GM19328 (cell line): Measurements from ENCODE around the gene LIMA1.
"Not testable (repeated sequence)": the region's sequence is repeated elsewhere in the genome, so short reads cannot be mapped to it uniquely, and the experiment has no call there.

Source experiments
- ATAC-seq: cut with Tn5 transposase; IDR thresholded peaks from one replicate; pipeline ENCODE4 v1.9.1; 2021; ENCODE audit warnings: mild to moderate bottlenecking, moderate library complexity; ENCODE audit not compliant: unreplicated experiment

The LIMA1 gene

DNA sequence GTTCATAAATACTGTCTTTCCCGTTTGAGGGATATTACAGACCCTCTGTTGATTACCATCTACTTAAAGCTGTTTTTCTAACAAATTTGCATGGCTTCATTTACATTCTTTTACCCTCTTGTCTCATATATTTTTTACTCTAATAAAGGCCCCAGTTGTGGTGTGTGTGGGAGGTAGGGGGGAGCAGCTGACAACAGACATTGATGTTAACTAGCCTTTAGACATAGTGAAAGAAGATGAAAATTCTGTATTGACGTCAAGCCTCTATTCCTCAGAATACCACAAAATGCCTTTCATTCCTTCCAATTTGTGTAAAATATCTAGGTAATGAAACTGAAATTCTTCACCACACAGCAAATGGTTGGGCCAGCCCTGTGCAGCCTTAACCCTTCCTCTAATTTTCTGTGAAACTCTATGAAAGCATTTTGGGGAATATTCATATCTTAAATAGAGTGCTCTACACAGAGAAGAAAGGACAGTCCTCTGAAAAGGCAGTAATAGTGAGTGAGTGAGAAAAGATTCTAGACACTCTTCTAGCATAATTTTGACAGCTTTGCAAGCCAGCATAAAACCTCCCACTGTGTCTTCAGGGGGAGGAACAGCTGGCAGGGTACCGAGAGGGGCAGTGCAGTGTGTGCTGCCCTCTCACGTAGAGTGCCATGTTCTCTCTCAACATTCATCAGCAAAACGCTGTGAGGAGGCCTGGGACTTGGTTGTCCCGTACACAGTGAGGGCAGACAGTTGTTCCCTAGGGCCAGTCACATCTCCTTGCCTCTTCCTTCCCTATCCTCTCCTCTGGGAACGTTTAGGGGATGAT lies 96.0 kb downstream of the LIMA1 start:
- ATAC-seq: no peak

DNA sequence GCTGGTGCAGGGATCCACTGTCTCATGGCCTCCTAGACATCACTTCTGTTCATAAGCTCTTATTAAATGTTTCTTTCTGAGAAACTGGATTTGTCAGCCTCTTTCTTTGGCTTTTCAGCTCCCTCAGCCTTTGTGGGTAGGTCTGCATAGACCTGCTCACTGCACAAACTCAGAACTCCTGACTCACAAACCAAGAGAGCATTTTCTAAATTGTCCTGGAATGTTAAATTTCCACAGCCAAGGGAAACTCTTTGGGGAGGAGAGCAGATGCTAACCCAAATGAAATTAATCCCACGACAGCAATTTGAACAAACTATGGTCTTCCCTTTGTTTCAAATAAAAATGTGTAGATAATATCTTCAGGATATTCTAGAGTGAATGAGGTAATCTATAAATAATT lies 96.6 kb downstream of the LIMA1 start:
- no peak for ATAC-seq

DNA sequence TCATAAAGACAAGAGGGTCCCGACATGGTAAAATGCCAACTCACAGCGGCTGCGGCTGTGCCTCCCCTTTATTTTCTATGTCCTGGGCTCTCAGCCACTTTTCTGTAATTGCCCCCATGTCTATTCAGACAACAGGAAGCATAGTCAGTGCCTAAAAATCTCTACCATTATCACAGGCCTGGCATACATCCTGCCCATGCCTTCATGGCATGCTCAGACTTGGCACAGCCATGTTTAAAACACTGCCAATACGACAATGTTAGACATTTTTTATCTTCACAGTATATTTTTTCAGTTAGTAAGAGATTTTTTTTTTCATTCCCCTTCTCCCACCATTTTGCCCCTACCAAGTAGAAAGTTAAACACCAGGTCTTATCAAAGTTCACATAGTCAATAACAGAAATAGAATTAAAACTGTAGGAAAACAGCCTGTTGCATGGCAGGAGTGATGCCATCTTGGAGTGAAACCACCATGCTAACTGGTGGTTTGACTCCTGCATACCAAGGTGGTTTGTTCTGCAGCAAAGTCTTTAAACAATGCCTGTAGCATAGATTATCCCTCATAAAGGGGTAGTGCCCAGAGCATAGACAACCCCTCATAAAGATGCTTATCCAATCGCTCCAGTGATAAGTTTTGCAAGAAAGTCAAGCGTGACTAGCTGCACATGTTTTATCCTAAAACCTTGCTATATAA lies 97.2 kb downstream of the LIMA1 start:
- no peak for ATAC-seq

DNA sequence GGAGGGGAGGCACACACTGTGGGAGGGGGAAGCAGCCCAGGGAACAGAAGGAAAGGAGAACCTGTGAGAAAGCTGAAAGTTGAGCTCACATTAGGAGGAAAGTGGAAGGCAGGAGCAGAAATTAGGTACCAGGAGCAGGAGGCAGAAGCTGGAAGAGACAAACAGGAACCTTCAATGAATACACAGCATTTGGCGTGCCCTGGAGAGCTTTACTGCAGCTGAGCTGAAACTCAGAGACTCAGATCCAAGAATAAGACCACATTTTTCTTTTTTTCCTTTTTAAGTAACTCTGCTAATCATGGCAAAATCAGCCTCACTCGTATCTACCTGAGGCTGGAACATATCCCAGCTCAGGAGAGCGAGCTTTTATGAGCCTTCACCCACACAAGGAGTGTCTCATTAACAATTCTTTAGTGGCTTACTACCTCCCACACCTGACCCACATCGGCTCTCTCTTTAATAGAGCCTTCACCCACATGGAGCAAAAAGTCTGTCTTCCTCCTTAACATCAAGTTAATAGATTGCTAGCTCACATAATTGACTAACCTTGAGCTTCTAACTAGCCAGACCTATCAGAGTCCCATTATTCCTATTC lies 97.9 kb downstream of the LIMA1 start:
- ATAC-seq: no peak

DNA sequence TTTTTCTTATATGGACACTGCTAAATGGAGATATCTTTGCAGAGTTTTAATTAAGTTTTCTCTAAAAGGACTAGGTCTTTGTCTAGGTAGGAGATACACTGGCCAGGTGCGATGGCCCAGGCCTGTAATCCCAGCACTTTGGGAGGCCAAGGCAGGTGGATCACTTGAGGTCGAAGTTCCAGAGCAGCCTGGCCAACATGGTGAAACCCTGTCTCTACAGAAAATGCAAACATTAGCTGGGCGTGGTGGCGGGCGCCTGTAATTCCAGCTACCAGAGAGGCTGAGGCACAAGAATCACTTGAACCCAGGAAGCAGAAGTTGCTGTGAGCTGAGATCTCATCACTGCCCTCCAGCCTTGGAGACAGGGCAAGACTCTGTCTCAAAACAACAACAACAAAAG lies 99.1 kb downstream of the LIMA1 start:
- ATAC-seq: no peak

DNA sequence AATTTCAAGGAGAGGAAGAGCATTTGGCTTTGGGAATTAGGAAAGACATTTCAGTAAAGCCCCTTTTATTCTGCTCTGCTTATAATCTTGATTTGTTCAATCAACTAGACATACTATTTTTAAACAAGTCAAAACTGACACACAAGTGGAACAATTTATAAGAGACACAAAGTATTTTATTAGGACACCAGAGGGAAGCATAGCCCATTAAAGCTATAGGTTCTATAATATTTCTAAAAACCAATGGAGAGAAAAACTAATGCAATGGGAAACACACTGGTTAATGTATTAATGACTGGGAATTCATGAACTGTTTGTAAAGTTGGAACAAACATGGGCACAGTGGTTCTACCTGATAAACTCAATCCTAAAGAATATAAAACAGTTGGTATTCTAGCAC lies 100.9 kb downstream of the LIMA1 start:
- ATAC-seq: no peak

DNA sequence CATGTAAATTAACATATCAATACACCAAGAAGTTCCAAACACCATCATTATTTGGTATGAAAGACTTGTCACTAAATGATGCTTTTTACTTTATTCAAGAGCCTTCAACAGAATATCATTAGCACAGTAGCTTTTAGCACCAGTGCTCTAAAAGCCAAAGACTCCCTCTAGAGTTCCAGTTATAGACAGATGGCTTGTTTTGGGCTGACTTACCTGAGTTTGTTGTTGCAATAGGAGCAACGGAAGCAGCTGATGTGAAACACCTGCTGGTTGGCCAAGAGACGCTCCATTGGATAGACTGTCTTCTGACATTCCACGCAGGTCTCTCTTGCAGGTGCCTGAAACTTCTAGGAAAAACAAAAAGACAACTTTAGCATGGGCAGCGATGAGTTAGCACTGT lies 101.6 kb downstream of the LIMA1 start:
- ATAC-seq: no peak

DNA sequence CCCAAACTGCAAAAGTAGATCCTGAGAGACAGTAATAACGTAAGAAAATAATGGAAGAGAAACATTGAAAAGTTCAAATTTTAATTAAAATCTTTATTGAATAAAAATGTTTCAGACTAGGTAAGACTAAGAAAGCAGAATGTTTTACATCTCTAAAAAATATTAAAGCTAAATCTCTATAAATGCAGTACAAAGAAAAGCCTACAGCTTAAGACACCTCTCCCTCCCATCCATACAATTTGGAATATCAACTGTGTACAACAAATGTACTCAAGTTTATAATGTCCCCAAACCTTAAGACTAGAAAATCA lies 107.6 kb downstream of the LIMA1 start:
- no peak for ATAC-seq

DNA sequence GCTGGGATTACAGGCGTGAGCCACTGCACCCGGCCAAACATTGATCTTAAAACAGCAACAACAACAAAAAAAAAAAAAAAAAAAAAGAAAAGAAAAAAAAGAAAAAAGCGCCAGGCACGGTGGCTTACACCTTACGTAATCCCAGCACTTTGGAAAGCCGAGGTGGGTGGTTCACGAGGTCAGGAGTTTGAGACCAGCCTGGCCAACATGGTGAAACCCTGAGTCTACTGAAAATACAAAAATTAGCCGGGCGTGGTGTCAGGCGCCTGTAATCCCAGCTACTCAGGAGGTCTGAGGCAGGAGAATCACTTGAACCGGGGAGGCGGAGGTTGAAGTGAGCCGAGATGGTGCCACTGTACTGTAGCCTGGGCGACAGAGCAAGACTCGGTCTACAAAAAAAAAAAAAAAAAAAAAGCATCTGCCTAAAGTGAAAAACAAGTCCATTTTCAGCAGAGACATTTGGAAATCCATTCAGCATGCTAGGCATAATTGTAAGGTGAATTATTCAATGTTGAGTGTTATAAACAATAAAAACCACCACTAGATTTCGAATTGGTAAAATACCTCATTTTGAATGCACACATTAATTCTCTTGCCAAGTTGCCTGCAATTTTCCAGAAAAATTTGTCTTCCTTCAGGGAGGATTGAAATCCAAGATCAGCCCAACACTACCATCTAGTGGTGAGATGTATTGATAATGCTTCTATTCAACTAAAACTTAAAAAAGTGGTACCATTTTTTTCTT lies 108.2 kb downstream of the LIMA1 start:
- ATAC-seq: no peak

DNA sequence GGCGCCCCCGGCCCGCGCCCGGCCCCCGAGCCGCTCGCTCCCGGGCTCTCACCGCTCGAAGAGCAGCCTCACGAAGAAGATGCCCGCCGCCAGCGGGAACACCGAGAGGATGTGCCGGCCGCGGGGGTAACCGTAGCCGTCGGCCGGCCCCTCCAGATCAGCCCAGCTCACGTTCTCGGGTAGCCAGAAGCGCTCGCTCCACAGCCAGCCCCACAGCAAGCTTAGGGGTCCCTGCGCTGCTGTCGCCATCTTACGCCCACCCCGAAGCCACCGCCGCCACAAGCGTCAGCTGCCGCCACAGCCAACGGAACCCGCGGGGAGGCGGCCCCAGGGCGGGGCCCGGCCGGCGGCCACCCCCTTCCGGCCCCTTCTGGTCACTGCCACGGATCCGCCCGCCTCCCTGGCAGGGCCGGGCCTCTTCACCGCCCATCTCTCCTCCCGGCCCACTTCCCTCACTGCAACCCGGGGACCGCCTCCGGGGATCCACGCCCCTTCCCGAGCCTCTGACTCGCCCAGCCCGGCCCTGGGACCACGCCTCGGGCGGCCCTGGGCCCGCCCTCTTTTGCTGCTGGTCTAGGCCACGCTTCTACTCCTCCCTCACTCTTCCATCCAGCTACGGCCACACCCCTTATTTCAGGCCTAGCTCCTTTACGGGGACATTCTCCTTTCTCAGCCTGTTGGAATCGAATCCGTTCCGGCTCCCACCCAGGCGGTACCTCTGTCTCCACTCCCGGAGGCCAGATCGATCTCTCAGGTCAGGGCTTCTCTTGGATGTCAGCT lies 116.1 kb downstream of the LIMA1 start, which contains the start of gene CERS5:
TSS of gene CERS5 (minus strand) at position 321 of the 780 bp plus-strand sequence. CDS start at position 249, 72 bp downstream.
- peak; percentile 97 for ATAC-seq

DNA sequence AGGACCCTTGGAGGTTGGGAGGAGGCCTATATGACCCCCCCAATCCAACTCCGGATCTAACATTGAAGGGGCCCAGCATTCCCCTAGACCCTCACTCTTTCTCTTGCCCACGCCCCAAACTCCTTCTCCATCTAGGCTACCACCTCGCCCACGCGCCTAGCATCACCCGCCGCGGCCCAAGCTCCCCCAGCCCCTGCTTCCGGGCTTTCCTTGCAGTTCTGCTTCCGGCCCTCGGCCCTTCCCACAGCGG lies 116.6 kb downstream of the LIMA1 start:
- peak; percentile 22 for ATAC-seq

DNA sequence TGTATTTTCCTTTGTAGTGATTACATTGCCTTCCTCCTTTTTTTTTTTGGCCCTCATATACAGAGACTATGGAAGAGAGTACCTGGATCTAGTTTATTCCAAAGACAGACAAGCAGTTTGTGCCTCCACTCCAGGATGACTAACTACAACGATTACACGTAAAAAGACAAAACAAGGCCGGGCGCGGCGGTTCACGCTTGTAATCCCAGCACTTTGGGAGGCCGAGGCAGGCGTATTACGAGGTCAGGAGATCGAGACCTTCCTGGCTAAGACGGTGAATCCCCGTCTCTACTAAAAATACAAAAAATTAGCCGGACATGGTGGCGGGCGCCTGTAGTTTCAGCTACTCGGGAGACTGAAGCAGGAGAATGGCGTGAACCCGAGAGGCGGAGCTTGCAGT lies 118.4 kb downstream of the LIMA1 start:
- no peak for ATAC-seq

DNA sequence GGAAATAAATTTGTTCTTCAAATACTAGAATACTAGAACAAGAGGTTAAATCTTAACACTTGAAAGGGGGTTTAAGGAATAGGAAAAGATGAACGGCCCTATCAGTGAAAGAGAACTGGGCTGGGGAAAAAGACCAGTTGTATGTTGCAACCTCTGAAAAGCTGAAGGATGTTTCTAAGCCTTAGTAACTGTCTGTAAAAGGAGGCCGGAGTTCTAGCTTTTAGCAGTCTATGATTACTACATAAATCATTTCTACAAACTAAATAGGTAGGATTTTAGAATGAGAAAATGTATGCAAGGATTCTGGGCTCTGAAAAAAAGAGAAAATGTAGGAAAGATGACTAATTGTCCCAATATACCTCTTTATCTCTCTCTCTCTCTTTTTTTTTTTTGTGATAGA lies 121.1 kb downstream of the LIMA1 start:
- ATAC-seq: no peak

DNA sequence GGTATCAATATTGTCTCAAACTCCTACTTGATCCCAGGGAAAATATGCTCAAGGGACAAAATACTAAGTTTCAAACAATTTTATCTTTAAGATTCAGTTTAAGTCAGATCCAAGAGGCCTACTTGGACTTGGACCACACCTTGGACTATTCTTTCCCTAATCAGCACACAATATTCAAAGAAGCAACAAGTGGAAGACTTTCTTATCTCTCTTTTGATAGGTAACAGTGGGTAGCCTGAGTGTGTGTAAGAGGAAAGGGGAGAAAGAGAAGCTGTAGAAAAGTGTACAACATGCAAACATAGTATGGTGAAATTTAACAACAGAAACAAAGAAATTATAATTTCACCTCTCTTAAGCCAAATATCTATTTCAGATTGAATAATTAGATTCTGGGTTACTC lies 122.7 kb downstream of the LIMA1 start:
- ATAC-seq: no peak

DNA sequence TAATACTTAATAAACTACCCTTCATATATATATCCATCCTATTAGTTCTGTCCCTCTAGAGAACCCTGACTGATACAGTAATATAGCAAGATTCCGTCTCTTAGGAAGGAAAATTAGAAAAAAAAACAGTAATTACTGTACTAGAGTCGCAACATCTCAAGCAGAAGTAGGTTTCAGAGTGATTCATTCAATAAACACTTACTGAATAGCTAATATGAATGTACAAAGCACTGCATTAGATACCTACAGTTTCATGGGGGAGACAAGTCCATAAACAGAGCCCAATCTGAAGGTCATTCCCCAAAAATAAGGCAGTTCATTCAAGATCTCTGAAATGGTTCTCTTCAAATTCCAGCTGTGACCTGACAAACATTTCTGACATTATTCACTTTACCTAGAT lies 126.1 kb downstream of the LIMA1 start:
- no peak for ATAC-seq

DNA sequence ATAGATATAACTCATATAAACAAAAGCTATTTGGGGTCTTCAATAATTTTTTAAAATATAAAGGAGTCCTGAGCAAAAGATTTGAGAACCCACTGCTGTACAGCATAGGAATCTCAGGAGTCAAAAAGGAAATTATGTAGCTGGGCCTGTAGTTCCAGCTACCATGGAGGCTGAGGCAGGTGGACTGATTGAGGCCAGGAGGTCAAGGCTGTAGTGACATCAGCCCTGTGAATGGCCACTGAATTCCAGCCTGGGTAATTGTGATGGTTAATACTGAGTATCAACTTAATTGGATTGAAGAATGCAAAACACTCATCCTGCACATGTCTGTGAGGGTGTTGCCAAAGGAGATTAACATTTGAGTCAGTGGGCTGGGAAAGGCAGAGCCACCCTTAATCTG lies 126.7 kb downstream of the LIMA1 start:
- ATAC-seq: no peak

DNA sequence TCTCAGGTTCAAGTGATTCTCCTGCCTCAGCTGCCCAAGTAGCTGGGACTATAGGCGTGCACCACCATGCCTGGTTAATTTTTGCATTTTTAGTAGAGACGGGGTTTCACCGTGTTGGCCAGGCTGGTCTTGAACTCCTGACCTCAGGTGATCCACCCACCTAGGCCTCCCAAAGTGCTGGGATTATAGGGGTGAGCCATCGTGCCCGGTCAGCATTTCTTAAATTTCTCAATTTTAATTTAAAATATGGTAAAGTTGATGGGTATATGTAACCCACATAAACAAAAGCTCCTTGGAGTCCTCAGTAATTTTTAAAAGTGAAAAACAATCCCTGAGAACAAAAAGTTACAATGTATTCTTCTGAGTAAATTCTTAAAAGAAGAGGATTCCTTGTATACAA lies 128.4 kb downstream of the LIMA1 start:
- not testable (repeated sequence) for ATAC-seq

DNA sequence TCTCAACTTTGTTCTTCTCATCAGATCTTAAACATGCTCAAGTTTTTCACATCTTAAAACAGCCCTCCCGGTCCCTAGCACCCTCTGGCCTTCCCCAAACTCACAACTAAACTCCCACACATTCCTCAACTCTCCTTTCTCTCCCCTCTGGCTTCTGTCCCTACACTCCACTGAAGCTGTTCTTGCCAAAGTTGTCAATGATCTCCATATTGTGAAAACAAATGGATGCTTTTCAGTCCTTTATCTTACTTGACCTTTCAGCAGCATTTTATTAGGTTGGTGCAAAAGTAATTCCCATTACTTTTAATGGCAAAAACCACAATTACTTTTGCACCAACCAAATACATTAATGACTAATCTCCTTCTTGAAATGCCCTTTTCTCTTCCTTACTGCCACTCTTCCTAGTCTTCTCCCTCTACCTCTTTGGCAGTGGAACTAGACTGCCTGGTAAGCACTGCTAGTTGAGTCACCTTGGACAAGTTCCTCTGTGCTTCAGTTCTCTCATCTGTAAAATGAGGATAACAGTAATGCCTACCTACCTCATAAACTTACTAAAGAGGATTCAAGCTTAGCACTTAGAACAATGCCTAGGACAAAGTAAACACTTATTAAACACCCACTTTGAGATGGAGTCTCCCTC lies 132.2 kb downstream of the LIMA1 start:
- ATAC-seq: no peak

DNA sequence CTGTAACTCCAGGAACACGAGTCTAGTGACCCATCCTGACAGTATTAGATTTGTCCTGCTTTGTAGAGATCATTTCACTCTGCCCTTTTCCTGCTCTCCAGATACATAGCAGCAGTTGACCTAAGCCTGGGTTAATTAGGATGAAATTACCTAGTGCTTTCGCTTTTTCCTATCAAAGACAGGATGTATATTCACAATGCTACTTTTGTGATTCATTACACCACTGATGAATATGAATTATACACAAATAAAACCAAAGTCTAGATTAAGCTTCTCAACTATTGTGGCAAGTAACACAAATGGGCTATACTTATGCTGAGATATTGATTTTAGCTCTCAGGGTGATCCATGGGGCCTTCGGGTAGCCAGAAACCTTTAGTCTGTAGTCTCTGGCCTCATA lies 134.0 kb downstream of the LIMA1 start:
- no peak for ATAC-seq

DNA sequence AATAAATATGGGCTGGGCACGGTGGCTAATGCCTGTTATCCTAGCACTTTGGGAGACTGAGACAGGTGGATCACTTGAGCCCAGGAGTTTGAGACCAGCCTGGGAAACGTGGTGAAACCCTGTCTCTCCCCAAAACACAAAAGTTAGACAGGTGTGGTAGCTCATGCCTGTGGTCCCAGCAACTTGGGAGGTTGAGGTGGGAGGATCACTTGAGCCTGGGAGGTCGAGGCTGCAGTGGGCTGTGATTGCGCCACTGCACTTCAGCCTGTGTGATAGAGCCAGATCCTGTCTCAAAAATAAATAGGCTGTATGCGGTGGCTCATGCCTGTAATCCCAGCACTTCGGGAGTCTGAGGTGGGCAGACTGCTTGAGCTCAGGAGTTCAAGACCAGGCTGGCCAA lies 135.3 kb downstream of the LIMA1 start:
- not testable (repeated sequence) for ATAC-seq

DNA sequence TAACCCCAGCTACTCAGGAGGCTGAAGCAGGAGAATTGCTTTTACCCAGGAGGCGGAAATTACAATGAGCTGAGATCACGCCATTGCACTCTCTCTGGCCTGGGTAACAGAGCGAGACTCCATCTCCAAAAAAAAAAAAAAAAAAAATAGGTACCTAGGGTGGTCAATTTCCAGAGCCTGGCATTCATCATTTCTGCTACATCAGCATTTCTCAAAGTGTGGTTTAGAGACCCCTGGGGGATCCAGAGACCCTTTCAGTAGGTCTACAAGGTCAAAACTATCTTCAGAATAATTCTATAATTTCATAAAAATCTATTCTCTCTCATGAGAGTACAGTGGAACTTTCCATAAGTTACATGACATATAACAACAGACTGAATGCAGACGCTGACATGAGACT lies 136.0 kb downstream of the LIMA1 start:
- ATAC-seq: no peak
